H1 (cell line): ENCODE data around the gene WFDC8. TPM values are rescaled to one million over a fixed set of nuclear protein-coding genes. Genes with fewer than 3 reads are reported as not detected.
A peak's percentile ranks its signal among the peaks of the same experiment; 100 is the strongest.

Experiments used
- CTCF ChIA-PET: fragments of 300-600 bp; sonication (Branson Sonifier 250); formaldehyde crosslinking; loops from one replicate; lab custom pipeline; 2021; ENCODE audit not compliant: partially characterized antibody; lab: Charles Lee
- POLR2A ChIA-PET: fragments of 300-600 bp; sonication (Branson Sonifier 250); formaldehyde crosslinking; loops from one replicate; lab custom pipeline; 2021; ENCODE audit warnings: inconsistent platforms; ENCODE audit not compliant: partially characterized antibody; lab: Charles Lee
- DNase-seq, 2 experiments: peaks; one replicate each; pipeline versions ENCODE4 v3.0.0 to v3.0.0-alpha.2; 2010 to 2022; ENCODE audit warnings: low spot score in 2 of 2, low read depth in 1 of 2, mixed read lengths in 1 of 2
- FAIRE-seq: peaks from 2 replicates; lab custom pipeline; 2011; peaks lifted over from hg19 to GRCh38; lab: Jason Lieb, UNC
- H2AFZ ChIP-seq: 2 replicates; pipeline ENCODE4 v1.8.1; 2012; ENCODE audit warnings: low read length, inconsistent platforms
- H2AK5ac ChIP-seq: 2 replicates; pipeline ENCODE4 v1.6.1; 2013; ENCODE audit warnings: low read depth, low read length
- H2BK120ac ChIP-seq: replicated peaks from 2 replicates; pipeline ENCODE3; 2013; ENCODE audit warnings: low read depth, low read length, inconsistent platforms
- H2BK12ac ChIP-seq: 2 replicates; pipeline ENCODE4 v1.6.1; 2013; ENCODE audit warnings: low read depth, low read length
- H2BK15ac ChIP-seq: 2 replicates; pipeline ENCODE4 v1.6.1; 2013; ENCODE audit warnings: low read length
- H2BK20ac ChIP-seq: 2 replicates; pipeline ENCODE4 v1.6.1; 2013; ENCODE audit warnings: low read length
- H2BK5ac ChIP-seq: 2 replicates; pipeline ENCODE4 v1.6.1; 2013; ENCODE audit warnings: low read depth, low read length
- H3K14ac ChIP-seq: 2 replicates; pipeline ENCODE4 v1.6.1; 2013; ENCODE audit warnings: inconsistent platforms; ENCODE audit not compliant: insufficient read length
- H3K18ac ChIP-seq: 2 replicates; pipeline ENCODE4 v1.6.1; 2013; ENCODE audit warnings: low read length; ENCODE audit errors: extremely low read depth
- H3K23ac ChIP-seq: 2 replicates; pipeline ENCODE4 v1.6.1; 2013; ENCODE audit warnings: inconsistent platforms; ENCODE audit not compliant: insufficient read length
- H3K23me2 ChIP-seq: 2 replicates; pipeline ENCODE4 v1.6.1; 2013; ENCODE audit warnings: low read depth, low read length
- H3K27ac ChIP-seq: 2 replicates; pipeline ENCODE4 v1.6.1; 2011; ENCODE audit warnings: low read depth, low read length, inconsistent platforms
- H3K27me3 ChIP-seq, 4 experiments: replicated peaks in 1 of 4; 1 replicate in 1 of 4; 2 replicates in 3 of 4; pipeline versions ENCODE4 v1.6.1 to v1.8.1; 2011 to 2013; ENCODE audit warnings: low read length in 3 of 4, mild to moderate bottlenecking in 3 of 4, inconsistent platforms in 2 of 4, mixed read lengths in 2 of 4, moderate library complexity in 1 of 4; ENCODE audit not compliant: control insufficient read depth in 3 of 4, insufficient read depth in 3 of 4; ENCODE audit errors: extremely low read depth in 1 of 4
- H3K36me3 ChIP-seq, 4 experiments: 2 replicates each; pipeline versions ENCODE4 v1.6.1 to v1.8.1; 2011 to 2013; ENCODE audit warnings: mild to moderate bottlenecking in 4 of 4, low read length in 3 of 4, moderate library complexity in 2 of 4, control low read depth in 1 of 4, inconsistent platforms in 1 of 4; ENCODE audit not compliant: insufficient read depth in 4 of 4, control insufficient read depth in 2 of 4
- H3K4ac ChIP-seq: replicated peaks from 2 replicates; pipeline ENCODE3; 2013; ENCODE audit warnings: low read length, low read depth, mixed read lengths, inconsistent platforms; ENCODE audit not compliant: insufficient read length
- H3K4me1 ChIP-seq, 4 experiments: replicated peaks in 1 of 4; 1 replicate in 1 of 4; 2 replicates in 3 of 4; pipeline versions ENCODE4 v1.6.1 to v1.8.1; 2011 to 2013; ENCODE audit warnings: low read length in 3 of 4, inconsistent platforms in 2 of 4, mixed read lengths in 1 of 4; ENCODE audit not compliant: insufficient read depth in 4 of 4, control insufficient read depth in 3 of 4
- H3K4me2 ChIP-seq, 2 experiments: 2 replicates each; pipeline versions ENCODE4 v1.6.1 to v1.8.1; 2011 to 2013; ENCODE audit warnings: low read depth in 2 of 2, low read length in 2 of 2, control low read depth in 1 of 2, inconsistent platforms in 1 of 2, mild to moderate bottlenecking in 1 of 2; ENCODE audit not compliant: insufficient read depth in 1 of 2
- H3K4me3 ChIP-seq, 4 experiments: fragments of 200-600, 300-600 bp in 1 of 4; sonication (generic), shearing (Covaris generic), sonication (Bioruptor Twin) in 1 of 4; 2 replicates each; pipeline versions ENCODE4 v1.5.1 to v1.8.1; 2011 to 2016; ENCODE audit warnings: low read length in 4 of 4, low read depth in 3 of 4, control low read depth in 2 of 4, inconsistent platforms in 2 of 4, mild to moderate bottlenecking in 2 of 4, mixed read lengths in 1 of 4, moderate library complexity in 1 of 4; ENCODE audit not compliant: insufficient read depth in 2 of 4; ENCODE audit errors: extremely low read depth in 1 of 4
- H3K56ac ChIP-seq: replicated peaks from 2 replicates; pipeline ENCODE3; 2013; ENCODE audit warnings: low read depth, mild to moderate bottlenecking, mixed read lengths, low read length, inconsistent platforms; ENCODE audit not compliant: insufficient read length
- H3K79me1 ChIP-seq: 2 replicates; pipeline ENCODE4 v1.6.1; 2013; ENCODE audit warnings: low read depth, low read length, control low read depth
- H3K79me2 ChIP-seq, 2 experiments: 2 replicates each; pipeline versions ENCODE4 v1.6.1 to v1.8.1; 2012 to 2013; ENCODE audit warnings: low read length in 2 of 2, mild to moderate bottlenecking in 2 of 2, inconsistent platforms in 1 of 2; ENCODE audit not compliant: insufficient read depth in 2 of 2, control insufficient read depth in 1 of 2
- H3K9ac ChIP-seq, 4 experiments: replicated peaks in 1 of 4; 1 replicate in 1 of 4; 2 replicates in 3 of 4; pipeline versions ENCODE4 v1.6.1 to v1.8.1; 2011 to 2013; ENCODE audit warnings: low read depth in 3 of 4, low read length in 3 of 4, control low read depth in 2 of 4, mild to moderate bottlenecking in 2 of 4, moderate library complexity in 2 of 4, inconsistent platforms in 1 of 4; ENCODE audit errors: extremely low read depth in 1 of 4
- H3K9me3 ChIP-seq, 2 experiments: 2 replicates each; pipeline versions ENCODE4 v1.6.1 to v1.8.1; 2012 to 2013; ENCODE audit warnings: mild to moderate bottlenecking in 2 of 2, moderate library complexity in 2 of 2, control low read depth in 1 of 2, inconsistent platforms in 1 of 2, low read depth in 1 of 2, low read length in 1 of 2, mixed read lengths in 1 of 2; ENCODE audit not compliant: insufficient read depth in 2 of 2
- H4K20me1 ChIP-seq, 2 experiments: replicated peaks in 1 of 2; 2 replicates each; pipeline versions ENCODE3 to v1.8.1; 2011 to 2013; ENCODE audit warnings: inconsistent platforms in 2 of 2, low read length in 2 of 2, mild to moderate bottlenecking in 1 of 2; ENCODE audit not compliant: insufficient read depth in 2 of 2, control insufficient read depth in 1 of 2
- H4K5ac ChIP-seq: 2 replicates; pipeline ENCODE4 v1.6.1; 2013; ENCODE audit warnings: low read length, low read depth, mixed read lengths, inconsistent platforms; ENCODE audit not compliant: insufficient read length
- H4K8ac ChIP-seq: 2 replicates; pipeline ENCODE4 v1.8.0; 2013; ENCODE audit warnings: mild to moderate bottlenecking, moderate library complexity, low read length, inconsistent platforms; ENCODE audit not compliant: insufficient read depth; ENCODE audit errors: extremely low read depth
- H4K91ac ChIP-seq: replicated peaks from 2 replicates; pipeline ENCODE3; 2013; ENCODE audit warnings: low read length, mixed read lengths, inconsistent platforms; ENCODE audit not compliant: insufficient read length
- JUND ChIP-seq: IDR thresholded peaks from 2 replicates; pipeline ENCODE4 v1.6.1; 2011; ENCODE audit warnings: mild to moderate bottlenecking, improper control_type of control experiment, low read length
- YY1 ChIP-seq: IDR thresholded peaks from 2 replicates; pipeline ENCODE4 v1.6.1; 2011; ENCODE audit warnings: low read depth, mild to moderate bottlenecking, low read length
- WGBS, 2 experiments: shearing (Covaris generic) in 1 of 2; methylation state at CpG; one replicate each; pipeline versions ENCODE4 v1.1.6 to v1.1.7; 2013 to 2015; ENCODE audit warnings: low lambda C conversion rate in 2 of 2, mixed read lengths in 2 of 2, inconsistent platforms in 1 of 2, low coverage in 1 of 2, missing lambda C conversion rate in 1 of 2; ENCODE audit not compliant: insufficient replicate concordance in 2 of 2, insufficient coverage in 1 of 2, insufficient read length in 1 of 2; ENCODE audit errors: extremely low coverage in 1 of 2, missing lambda C conversion rate in 1 of 2; 5-methylcytosine and 5-hydroxymethylcytosine counted together
- polyA plus RNA-seq, 7 experiments: library from polyadenylated mRNA; depleted of rRNA in 3 of 7; stranded (reverse) in 5 of 7; unstranded in 2 of 7; fragments of >200 nt in 5 of 7; fragments of 200-250 nt in 2 of 7; gene quantifications; 1 replicate in 5 of 7; 2 replicates in 1 of 7; 4 replicates in 1 of 7; pipeline versions ENCODE4 v1.2.1 to v1.2.3, GENCODE V29; 2011 to 2013; ENCODE audit warnings: missing spikeins in 2 of 7, mixed read lengths in 2 of 7
- total RNA-seq: library from RNA; stranded (reverse); fragmentation: NEBNext Ultra II Directional; extraction: Animal tissue kit (Norgen Biotek cat#: 25700); gene quantifications from 2 replicates; pipeline ENCODE4 v1.2.1, GENCODE V29; 2021

Gene WFDC8
- total and polyA plus RNA-seq, 2 of the 8 experiments (the other 6 are each of a cell fraction or from before 2014, with no cell fraction given), result not detected

DNA sequence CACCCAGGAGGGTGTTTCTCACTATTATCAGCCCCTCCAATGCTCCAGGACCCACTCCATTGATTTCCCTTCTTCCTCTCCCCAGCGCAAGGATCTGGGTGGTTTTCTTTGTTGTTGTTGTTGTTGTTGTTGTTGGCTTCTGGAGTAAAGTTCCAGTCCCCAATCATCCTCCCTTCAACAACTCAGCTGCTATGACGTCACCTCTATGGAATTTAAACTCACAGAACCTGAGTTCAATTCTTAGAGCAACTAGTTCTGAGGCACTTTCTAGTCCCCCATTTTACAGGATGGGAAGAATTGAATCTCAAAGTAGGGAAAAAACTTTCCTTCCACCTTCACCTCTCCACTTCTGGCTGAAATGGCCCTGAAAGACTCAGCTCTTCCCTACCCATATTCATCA is 9.7 kb upstream of the WFDC8 start:
- Histone ChIP-seq H3K27me3 (no peaks in the 10 kb centered on the region), H3K79me1 (no peaks in the 10 kb centered on the region), H3K9ac (no peak overlapping the region), H3K18ac (no peak overlapping the region), H4K5ac (no peak overlapping the region), H2AK5ac (no peak overlapping the region), H3K56ac (no peak overlapping the region), H3K79me2 (no peaks in the 10 kb centered on the region), H3K4ac (no peak overlapping the region), H2BK120ac (no peak overlapping the region), H4K91ac (no peak overlapping the region), H3K9me3 (no peaks in the 10 kb centered on the region), H3K4me3 (no peak overlapping the region), H3K23me2 (no peaks in the 10 kb centered on the region), H2BK12ac (no peak overlapping the region), H2BK20ac (peak overlapping the region; percentile 11; the same call in 1 of the 2 replicates), H3K14ac (no peak overlapping the region), H3K4me1 (no peaks in the 10 kb centered on the region), H2BK5ac (no peak overlapping the region), H4K8ac (no peak overlapping the region), H3K36me3 (no peaks in the 10 kb centered on the region), H3K23ac (no peak overlapping the region), H2BK15ac (no peak overlapping the region), H4K20me1 (no peaks in the 10 kb centered on the region), H3K4me2 (no peak overlapping the region), H2AFZ (no peak overlapping the region), H3K27ac (no peak overlapping the region)
- no peak for DNase-seq
- ChIA-PET POLR2A (interaction anchor here (1.1 kb wide), 1 partner anchor 183 kb away, joined by 3 read pairs; no protein-coding TSS in a partner anchor), CTCF (interaction anchor here (0.6 to 1.9 kb wide), 4 partner anchors 9 to 244 kb away, joined by 3 to 17 read pairs (median 3); partner anchors contain the start of gene WFDC8)
- TF ChIP-seq JUND (peak; percentile 61; the same call in 1 of the 2 replicates), YY1 (no peak)
- FAIRE-seq, result peak; percentile 52
- 88% methylated on average over 2 of the region's 2 CpGs; no CpG with 5 or more reads in 1 of the 2 experiments for WGBS, 2 experiments
